ENCODE results near the gene RAB6B.

The RAB6B gene

GRCh38 chr3:133865136-133865855, 30.4 kb downstream of the RAB6B start:
- Mint-ChIP-seq H3K9me3 (no peaks in the 10 kb centered on the region), H3K4me1 (no peaks in the 10 kb centered on the region), H3K27me3 (peaks cover 42% of the 10 kb centered on the region), H3K27ac (no peak overlapping the region), H3K36me3 (no peaks in the 10 kb centered on the region), H3K4me3 (no peak overlapping the region)
- no peak for ATAC-seq

DNA sequence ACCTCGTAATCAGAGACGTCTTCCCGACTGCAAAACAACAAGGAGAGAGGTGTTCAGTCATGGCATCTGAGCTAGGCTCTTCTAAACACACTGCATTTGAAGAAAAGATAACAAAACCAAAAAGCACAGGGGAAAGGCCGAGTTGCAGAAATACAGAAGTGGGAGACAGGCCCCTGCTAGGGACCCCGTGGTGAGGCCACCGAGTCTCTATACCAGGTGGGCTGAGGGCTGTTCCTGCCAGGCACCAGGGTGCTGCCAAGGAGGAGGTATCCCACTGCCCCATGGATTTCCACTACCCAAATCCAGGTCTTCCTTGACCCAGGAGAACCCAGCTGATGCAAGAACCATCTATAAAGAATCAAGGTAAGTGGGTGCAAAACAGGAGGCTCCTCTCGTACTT, 31.1 kb downstream of the RAB6B start:
- H3K4me1 Mint-ChIP-seq = no peaks in the 10 kb centered on the region
- H3K4me3 Mint-ChIP-seq = no peak overlapping the region
- H3K27me3 Mint-ChIP-seq = peaks cover 35% of the 10 kb centered on the region
- H3K9me3 Mint-ChIP-seq = no peaks in the 10 kb centered on the region
- H3K27ac Mint-ChIP-seq = no peak overlapping the region
- no peak for ATAC-seq
- no peaks in the 10 kb centered on the region for H3K36me3 Mint-ChIP-seq

- H3K27me3 Mint-ChIP-seq = peaks cover 28% of the 10 kb centered on the region
- no peak for ATAC-seq
- no peak overlapping the region for H3K4me3 Mint-ChIP-seq
- H3K36me3 Mint-ChIP-seq = no peaks in the 10 kb centered on the region
- no peaks in the 10 kb centered on the region for H3K9me3 Mint-ChIP-seq
- no peak overlapping the region for H3K27ac Mint-ChIP-seq
- no peaks in the 10 kb centered on the region for H3K4me1 Mint-ChIP-seq
Observed at GRCh38 chr3:133863911-133864310, 31.8 kb downstream of the RAB6B start.

DNA sequence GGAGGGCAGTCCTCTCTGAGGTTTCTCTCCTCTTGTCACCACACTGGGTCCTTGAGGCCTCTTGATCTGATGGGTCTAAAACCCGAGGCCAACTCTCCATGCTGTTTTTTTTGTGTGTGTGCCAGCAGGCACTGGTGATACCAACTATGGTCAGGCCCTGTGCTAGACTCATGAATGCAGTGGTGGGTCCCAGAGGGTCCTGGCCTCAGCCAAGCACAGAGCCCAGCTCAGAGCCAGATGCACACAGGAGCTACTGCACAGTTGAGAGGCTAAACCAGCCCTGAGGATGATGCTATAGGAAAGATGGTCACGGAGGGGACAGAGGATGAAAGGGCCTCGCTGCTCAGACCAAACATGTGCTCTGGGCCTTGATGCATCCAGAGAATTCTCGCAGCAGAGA, 33.5 kb downstream of the RAB6B start:
- no peaks in the 10 kb centered on the region for H3K9me3 Mint-ChIP-seq
- no peaks in the 10 kb centered on the region for H3K4me1 Mint-ChIP-seq
- ATAC-seq = no peak
- peaks cover 11% of the 10 kb centered on the region for H3K27me3 Mint-ChIP-seq
- H3K27ac Mint-ChIP-seq = no peak overlapping the region
- no peaks in the 10 kb centered on the region for H3K36me3 Mint-ChIP-seq
- H3K4me3 Mint-ChIP-seq = no peak overlapping the region

GRCh38 chr3:133860519-133860918, 35.2 kb downstream of the RAB6B start:
- H3K9me3 Mint-ChIP-seq = no peaks in the 10 kb centered on the region
- no peaks in the 10 kb centered on the region for H3K27me3 Mint-ChIP-seq
- no peak for ATAC-seq
- no peak overlapping the region for H3K4me3 Mint-ChIP-seq
- no peaks in the 10 kb centered on the region for H3K36me3 Mint-ChIP-seq
- no peaks in the 10 kb centered on the region for H3K4me1 Mint-ChIP-seq
- H3K27ac Mint-ChIP-seq = no peak overlapping the region

GRCh38 chr3:133859381-133860234, 36.1 kb downstream of the RAB6B start:
- H3K27me3 Mint-ChIP-seq = no peaks in the 10 kb centered on the region
- no peaks in the 10 kb centered on the region for H3K9me3 Mint-ChIP-seq
- no peak overlapping the region for H3K4me3 Mint-ChIP-seq
- H3K4me1 Mint-ChIP-seq = no peaks in the 10 kb centered on the region
- H3K27ac Mint-ChIP-seq = no peak overlapping the region
- ATAC-seq = no peak
- H3K36me3 Mint-ChIP-seq = no peaks in the 10 kb centered on the region

DNA sequence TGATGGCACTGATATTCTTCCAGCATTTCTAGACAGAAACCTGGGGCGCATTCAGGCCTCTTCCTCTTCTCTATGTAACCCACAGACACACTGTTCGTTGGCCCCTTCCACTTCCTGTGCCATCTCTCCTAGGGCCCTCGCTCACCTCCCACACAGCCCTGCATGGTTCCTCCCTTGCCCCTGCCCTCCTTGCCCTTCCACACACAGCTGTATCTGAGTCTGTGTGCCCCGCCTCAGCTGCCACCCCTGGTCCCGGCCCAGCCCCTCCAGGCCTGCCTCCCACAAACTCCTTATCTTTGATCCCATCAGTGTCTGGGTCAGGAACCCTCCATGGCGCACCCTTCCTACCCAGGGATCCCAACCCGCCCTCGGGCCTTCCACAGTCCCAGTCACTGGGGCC, 37.9 kb downstream of the RAB6B start:
- H3K27me3 Mint-ChIP-seq = no peaks in the 10 kb centered on the region
- no peaks in the 10 kb centered on the region for H3K4me1 Mint-ChIP-seq
- no peak overlapping the region for H3K4me3 Mint-ChIP-seq
- H3K36me3 Mint-ChIP-seq = no peaks in the 10 kb centered on the region
- H3K27ac Mint-ChIP-seq = no peak overlapping the region
- H3K9me3 Mint-ChIP-seq = no peaks in the 10 kb centered on the region
- peak; percentile 58 for ATAC-seq

DNA sequence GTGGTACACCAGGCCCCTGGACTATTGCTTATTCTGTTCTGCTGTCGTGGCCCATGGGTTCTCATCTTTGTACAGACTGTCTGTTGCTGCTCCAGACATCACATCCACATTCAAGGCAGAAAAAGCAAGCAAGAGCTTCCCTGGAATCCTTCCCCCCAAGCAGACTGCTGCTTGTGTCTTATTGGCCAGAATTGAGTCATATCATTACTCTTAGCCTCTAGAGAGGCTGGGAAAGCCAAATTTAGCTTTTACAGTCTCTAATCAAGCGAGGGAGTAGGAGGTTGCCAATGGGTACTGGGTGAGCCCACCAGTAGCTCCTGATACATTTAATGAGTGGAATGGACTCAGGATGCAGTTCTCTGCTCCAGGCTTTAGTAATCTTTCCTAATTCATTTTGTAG, 39.4 kb downstream of the RAB6B start:
- H3K4me1 Mint-ChIP-seq = peaks cover 4% of the 10 kb centered on the region
- H3K27ac Mint-ChIP-seq = no peak overlapping the region
- no peak overlapping the region for H3K4me3 Mint-ChIP-seq
- H3K27me3 Mint-ChIP-seq = no peaks in the 10 kb centered on the region
- H3K9me3 Mint-ChIP-seq = no peaks in the 10 kb centered on the region
- ATAC-seq = no peak
- H3K36me3 Mint-ChIP-seq = no peaks in the 10 kb centered on the region

- Mint-ChIP-seq H3K4me3 (no peak overlapping the region), H3K4me1 (peaks cover 7% of the 10 kb centered on the region), H3K36me3 (no peaks in the 10 kb centered on the region), H3K9me3 (no peaks in the 10 kb centered on the region), H3K27me3 (no peaks in the 10 kb centered on the region), H3K27ac (no peak overlapping the region)
- ATAC-seq = no peak
Observed at GRCh38 chr3:133855772-133856171, 39.9 kb downstream of the RAB6B start.

GRCh38 chr3:133855002-133855370, 40.7 kb downstream of the RAB6B start:
- Mint-ChIP-seq H3K4me3 (no peak overlapping the region), H3K9me3 (no peaks in the 10 kb centered on the region), H3K27me3 (no peaks in the 10 kb centered on the region), H3K4me1 (peaks cover 7% of the 10 kb centered on the region), H3K27ac (no peak overlapping the region), H3K36me3 (no peaks in the 10 kb centered on the region)
- ATAC-seq = no peak

DNA sequence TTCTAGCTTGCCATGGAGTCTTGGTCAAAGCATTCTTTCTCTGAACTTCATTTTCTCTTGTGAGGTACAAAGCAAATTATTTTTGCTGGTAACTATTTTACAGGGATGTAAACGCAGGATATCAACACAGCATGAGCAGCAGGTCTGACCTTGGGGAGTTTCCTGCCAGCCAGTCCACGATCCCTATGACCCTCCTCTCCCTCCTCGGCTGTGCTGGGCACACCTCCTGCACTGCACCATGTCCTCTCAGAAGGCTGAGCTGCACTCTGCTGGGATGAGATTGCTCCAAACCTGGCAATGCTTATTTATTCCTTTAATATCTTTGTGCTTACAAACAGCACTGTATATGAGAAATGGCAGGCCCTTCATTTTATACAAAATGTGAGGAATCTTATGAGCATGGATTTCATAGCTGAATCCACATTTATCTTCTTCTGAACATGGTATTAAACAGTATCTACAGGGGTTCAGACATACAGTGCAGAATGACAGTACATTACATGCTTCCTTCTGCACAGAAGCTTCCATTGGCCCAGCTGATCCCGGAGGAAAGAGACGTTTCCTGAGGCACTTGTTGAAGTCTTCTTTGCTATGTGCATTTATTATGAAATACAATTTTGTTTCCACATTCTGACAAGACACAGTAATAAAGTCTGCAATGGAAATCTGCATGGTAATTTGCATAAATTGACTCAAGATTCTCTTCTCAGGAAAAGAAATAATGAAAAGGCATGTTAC, 41.2 kb downstream of the RAB6B start:
- Mint-ChIP-seq H3K27ac (no peak overlapping the region), H3K27me3 (no peaks in the 10 kb centered on the region), H3K36me3 (no peaks in the 10 kb centered on the region), H3K9me3 (no peaks in the 10 kb centered on the region), H3K4me3 (no peak overlapping the region), H3K4me1 (peaks cover 7% of the 10 kb centered on the region)
- no peak for ATAC-seq

GRCh38 chr3:133853925-133854227, 41.8 kb downstream of the RAB6B start:
- no peak for ATAC-seq
- H3K4me3 Mint-ChIP-seq = no peak overlapping the region
- H3K36me3 Mint-ChIP-seq = no peaks in the 10 kb centered on the region
- H3K4me1 Mint-ChIP-seq = peaks cover 7% of the 10 kb centered on the region
- no peaks in the 10 kb centered on the region for H3K27me3 Mint-ChIP-seq
- H3K27ac Mint-ChIP-seq = no peak overlapping the region
- H3K9me3 Mint-ChIP-seq = no peaks in the 10 kb centered on the region

- Mint-ChIP-seq H3K27me3 (no peaks in the 10 kb centered on the region), H3K9me3 (no peaks in the 10 kb centered on the region), H3K36me3 (no peaks in the 10 kb centered on the region), H3K4me3 (no peak overlapping the region), H3K4me1 (peaks cover 7% of the 10 kb centered on the region), H3K27ac (no peak overlapping the region)
- ATAC-seq = no peak
Observed at GRCh38 chr3:133853063-133853924, 42.4 kb downstream of the RAB6B start.

DNA sequence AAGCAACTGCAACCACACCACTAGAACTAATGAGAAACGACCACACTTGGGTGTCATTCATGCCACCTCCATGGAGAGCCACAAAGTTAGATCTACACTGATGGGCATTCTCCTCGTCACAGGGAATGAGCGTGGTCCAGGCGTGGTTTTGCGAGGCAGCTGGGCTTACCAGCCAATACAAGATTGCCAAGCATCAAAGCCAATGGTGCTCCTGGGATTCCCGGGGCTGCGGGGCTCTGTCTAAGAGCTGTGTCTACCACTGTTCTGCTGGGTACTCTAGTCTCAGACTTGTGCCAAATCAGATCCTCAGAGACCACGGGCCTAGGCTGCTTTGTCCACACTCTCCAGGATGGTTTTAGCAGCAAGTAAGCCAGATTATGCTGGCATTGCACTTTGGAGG, 43.8 kb downstream of the RAB6B start:
- Mint-ChIP-seq H3K27ac (peak overlapping the region; percentile 63), H3K9me3 (no peaks in the 10 kb centered on the region), H3K4me3 (no peak overlapping the region), H3K36me3 (no peaks in the 10 kb centered on the region), H3K27me3 (no peaks in the 10 kb centered on the region), H3K4me1 (peaks cover 7% of the 10 kb centered on the region)
- no peak for ATAC-seq

Measured in stimulated activated memory B cell treated with anti-CD40 and anti-IgM and Interleukin-4, amounts not matched to agents 10 μg/mL and 1 μg/mL and 100 μg/mL, for 72 hours (primary cell).